DMS 273 (cell line): ENCODE results near the gene RFX6.
A peak's percentile ranks its signal among the peaks of the same experiment; 100 is the strongest.

Source experiments
- DNase-seq: peaks from one replicate; lab custom pipeline; 2025; ENCODE audit not compliant: unreplicated experiment; lab: John Stamatoyannopoulos, UW

RFX6 gene

DNA sequence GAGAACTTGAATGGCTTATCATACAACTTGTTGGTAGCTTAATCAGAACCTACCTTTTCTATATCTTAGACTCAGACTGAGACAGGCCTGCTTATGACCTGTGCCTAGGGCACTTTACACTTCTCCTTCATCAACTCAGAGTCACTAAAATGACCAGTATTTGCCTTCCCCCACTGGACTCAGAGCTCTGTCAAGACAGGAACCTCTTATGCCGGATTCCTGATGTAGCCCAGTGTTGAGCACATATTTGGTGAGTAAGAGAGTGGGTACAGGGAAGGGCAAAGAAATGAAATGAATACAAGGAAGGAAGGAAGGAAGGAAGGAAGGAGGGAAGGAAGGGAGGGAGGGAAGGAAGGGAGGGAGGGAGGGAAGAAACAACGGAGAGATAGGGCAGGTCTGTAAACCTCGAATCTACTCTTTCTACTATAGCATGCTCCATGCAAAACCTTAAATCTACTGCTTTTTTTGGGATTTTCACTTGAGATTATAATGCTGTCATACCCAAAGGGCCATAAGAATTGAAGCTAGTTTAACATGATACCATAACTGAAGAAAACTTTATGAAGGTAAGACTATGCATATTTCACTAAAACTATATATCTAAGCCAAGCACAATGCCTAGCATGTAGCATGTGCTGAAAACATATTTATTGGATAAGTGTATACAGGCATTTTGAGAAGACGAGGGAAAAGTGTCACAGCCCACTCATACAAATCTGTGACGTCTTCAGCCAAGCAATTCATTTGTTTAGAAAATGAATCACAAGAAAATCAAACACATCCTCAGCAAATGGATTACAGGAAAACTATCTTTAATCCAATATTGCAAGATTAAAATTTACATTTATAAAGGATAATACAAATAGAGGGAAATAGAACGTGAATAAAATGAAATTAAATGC lies 89.9 kb downstream of the RFX6 start:
- no peak for DNase-seq

DNA sequence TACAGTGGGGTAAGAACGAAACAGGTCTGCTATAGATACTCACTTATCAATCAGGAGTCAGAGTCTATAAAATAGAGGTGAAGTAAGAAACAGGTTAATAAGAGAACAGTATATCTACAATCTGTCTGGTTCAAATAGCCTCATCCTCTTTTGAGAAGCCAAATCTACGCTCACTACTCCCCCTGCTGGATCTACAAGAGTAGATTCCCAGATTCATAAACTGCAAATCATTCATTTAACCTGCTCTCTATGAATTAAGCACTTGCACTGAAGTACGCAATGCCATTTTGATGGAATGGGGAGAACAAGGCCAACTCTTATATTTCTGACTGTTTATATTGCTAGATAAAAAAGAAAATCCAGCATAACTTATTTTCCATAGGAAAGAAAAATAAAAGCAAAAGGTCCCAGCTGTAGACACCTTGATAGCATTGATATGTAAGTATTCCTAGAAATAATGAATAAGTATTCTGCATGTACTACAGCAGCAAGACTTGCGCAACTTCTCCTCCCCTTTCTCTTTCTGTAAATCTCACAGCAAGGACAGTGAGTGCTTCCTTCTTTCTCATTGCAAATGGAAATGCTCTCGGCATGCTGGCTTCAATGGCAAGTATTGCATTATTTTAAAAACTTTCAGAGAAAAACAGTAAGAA lies 92.3 kb downstream of the RFX6 start:
- DNase-seq, result peak; percentile 70

- peak; percentile 66 for DNase-seq
Observed at GRCh38 chr6:116971959-116972358, 94.9 kb downstream of the RFX6 start.

DNA sequence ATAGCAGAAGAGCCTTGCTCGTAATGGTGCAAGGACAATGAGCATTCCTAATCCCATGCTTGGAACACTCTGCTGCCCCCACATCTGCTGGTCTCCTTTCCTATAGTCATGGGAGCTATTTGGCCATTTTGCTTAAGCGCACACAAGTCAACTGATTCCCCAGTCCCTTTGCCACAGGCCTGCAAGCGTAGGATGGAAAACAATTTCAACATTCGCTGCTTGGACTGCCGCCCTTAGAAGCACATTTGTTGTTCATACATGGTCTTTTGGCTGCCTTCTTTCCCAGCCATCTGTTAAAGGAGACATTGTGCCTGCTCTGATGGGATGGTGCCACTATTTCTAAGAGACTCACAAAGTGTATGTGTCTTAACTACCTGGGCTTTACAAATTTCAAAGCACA lies 96.9 kb downstream of the RFX6 start:
- DNase-seq, result no peak

DNA sequence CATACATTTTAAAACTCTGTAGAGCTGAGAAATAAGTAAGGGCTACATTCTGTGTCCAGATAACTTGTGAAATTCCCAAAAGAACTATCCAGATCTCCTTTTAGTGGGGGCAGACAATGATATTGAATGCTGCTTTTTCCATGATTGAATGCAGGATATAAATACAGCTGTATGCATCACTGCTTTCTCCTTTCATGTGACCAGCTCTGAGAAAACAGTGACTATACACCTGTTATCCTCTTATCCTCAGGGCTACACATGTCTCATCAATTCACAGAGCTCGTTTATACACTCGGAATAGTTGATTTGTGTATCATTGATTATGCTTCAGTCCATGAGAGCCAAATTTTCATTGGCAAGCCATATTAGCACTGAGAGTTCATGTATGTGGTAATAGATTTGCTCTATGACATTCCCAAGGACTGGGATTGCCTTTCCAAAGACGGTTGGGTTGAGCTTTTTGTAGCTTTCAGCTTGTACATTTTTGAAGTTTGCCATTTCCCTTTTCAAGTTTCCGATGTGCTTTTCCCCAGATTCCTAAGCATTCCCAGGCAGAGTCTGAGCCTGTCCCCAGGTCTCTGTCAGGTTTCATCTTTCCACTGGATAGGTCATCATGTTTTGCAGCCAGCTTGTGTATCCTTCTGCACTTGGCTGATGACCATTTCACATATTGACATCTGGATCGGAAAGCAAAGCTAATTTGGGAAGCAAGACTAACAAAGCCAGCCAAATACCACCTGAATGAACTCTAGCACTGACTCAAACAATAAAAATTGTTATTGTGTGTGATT lies 97.7 kb downstream of the RFX6 start:
- DNase-seq, result no peak

DNA sequence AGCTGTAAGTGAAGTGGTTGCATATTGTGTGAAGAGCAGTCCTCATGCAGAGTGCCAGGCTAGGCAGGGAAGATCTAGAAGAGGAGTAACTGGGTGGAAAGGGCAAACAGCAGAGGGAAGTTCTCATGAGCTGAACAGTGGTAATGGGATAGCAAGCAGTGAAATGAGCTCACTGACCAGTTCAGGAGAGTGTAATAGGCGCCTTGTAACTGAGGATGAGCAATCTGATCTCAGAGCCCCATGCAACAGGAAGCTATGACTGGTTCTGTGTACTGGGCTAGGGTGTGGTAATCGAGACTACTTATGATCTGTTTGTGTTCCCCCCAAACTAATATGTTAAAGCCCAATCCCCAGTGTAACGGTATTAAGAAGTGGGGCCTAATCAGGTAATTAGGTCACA lies 98.6 kb downstream of the RFX6 start:
- no peak for DNase-seq

DNA sequence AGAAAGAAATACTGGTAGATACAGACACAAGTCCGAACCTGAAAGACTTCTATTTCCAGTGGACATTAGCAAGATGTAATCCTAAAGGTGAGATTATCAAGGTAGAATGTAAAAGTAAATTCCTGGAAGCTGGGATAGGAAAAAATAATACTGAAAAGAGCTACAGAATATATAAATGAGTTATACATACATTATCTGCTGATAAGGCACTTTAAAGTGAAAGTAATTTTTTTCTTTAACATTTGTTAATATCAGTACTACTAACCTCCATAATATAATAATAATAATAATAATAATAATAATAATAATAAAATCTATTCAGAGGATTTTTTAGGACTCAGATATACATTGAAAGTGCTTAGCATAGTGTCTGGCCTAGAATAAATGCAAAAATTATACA lies 102.5 kb downstream of the RFX6 start:
- DNase-seq, result no peak
